HG03280 (cell line): ENCODE results near the gene METTL16.

Source experiments
- ATAC-seq: cut with Tn5 transposase; IDR thresholded peaks from one replicate; pipeline ENCODE4 v1.9.1; 2021; ENCODE audit warnings: mild to moderate bottlenecking, moderate library complexity; ENCODE audit not compliant: unreplicated experiment

Gene METTL16

GRCh38 chr17:2368359-2368758 is 143.3 kb downstream of the METTL16 start:
- ATAC-seq = no peak

DNA sequence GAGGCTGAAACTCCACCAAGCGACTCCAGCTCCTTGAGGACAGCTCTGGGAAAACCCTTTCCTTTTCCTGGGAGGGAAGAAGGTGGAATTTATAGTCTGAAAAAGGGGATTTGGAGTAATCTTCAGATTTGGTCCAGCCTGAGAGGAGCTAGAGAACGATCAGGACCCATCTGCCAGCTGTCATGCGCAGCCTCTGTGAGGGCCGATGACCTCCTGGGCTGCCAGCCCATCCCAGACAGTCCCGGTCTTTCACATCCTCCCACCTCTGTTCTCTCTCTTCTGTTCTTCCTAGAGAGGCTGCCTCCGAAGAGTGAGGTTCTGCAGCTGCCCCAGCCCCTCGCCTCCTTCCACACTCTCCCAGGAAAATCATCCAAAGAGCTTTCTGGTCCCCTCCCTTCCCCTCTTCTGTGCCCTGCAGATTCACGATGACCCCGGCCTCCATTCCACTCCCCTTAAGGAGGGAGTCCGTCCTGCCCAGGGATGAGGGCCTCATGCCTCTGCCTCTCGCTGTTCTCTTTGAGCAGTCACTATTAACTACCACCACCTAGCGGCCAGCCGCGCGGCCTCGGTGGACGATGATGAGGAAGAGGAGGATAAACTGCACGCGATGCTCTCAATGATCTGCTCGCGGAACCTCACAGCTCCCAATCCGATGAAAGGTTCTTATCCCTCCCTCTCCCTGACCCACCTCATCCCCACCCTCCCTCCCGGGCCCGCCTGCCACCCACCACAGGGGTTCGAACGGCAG is 144.8 kb downstream of the METTL16 start:
- ATAC-seq = no peak
